Measurements from ENCODE around the gene SEL1L3. TPM values are rescaled to one million over a fixed set of nuclear protein-coding genes. Genes with fewer than 3 reads are reported as not detected.

SEL1L3 gene
- total RNA-seq, 3 donors from 2014 or later (not counting 1 experiment from before 2014, with no cell fraction given) = 45.4 to 61.0 (median 45.7) TPM

- WGBS (ENCODE audit: insufficient coverage) = 93% methylated on average over 4 of the region's 4 CpGs
- DNase-seq (no peak), ATAC-seq (no peak)
- Mint-ChIP-seq H3K9me3 (peaks cover 0 to 3% of the 10 kb centered on the region in 2 donors), H3K27me3 (ENCODE audit: low read depth in 2 of 2) (no peaks in the 10 kb centered on the region), H3K36me3 (peaks cover 41% of the 10 kb centered on the region), H3K27ac (no peak overlapping the region), H3K4me3 (no peak overlapping the region), H3K4me1 (peaks cover 4 to 9% of the 10 kb centered on the region in 2 donors)
- intact Hi-C loops (cut with micrococcal nuclease) = no loop called here
- no peak overlapping the region for H3K4me3 ChIP-seq (ENCODE audit: low read length)
- H3K9me3 ChIP-seq (ENCODE audit: control insufficient read depth, insufficient read depth, low read length) = no peaks in the 10 kb centered on the region
- H3K27ac ChIP-seq (ENCODE audit: low read length) = no peak overlapping the region
- no peaks in the 10 kb centered on the region for H3K4me1 ChIP-seq (ENCODE audit: control insufficient read depth, insufficient read depth, low read length)
- no peaks in the 10 kb centered on the region for H3K27me3 ChIP-seq (ENCODE audit: control insufficient read depth, insufficient read depth, low read length)
- peaks cover 65% of the 10 kb centered on the region for H3K36me3 ChIP-seq (ENCODE audit: control insufficient read depth, insufficient read depth, low read length)
- TF ChIP-seq CTCF (IDR thresholded peaks at IDR 0.05) = no peak
Measured at GRCh38 chr4:25779021-25779420, 83.8 kb downstream of the SEL1L3 start.

- Mint-ChIP-seq H3K27me3 (ENCODE audit: low read depth in 2 of 2) (no peaks in the 10 kb centered on the region), H3K36me3 (peaks cover 41% of the 10 kb centered on the region), H3K4me1 (no peaks in the 10 kb centered on the region), H3K4me3 (no peak overlapping the region), H3K9me3 (peaks cover 0 to 3% of the 10 kb centered on the region in 2 donors), H3K27ac (no peak overlapping the region)
- no peak for TF ChIP-seq CTCF (IDR thresholded peaks at IDR 0.05)
- Histone ChIP-seq H3K27me3 (ENCODE audit: control insufficient read depth, insufficient read depth, low read length) (no peaks in the 10 kb centered on the region), H3K27ac (ENCODE audit: low read length) (no peak overlapping the region), H3K4me3 (ENCODE audit: low read length) (no peak overlapping the region), H3K36me3 (ENCODE audit: control insufficient read depth, insufficient read depth, low read length) (peaks cover 68% of the 10 kb centered on the region), H3K9me3 (ENCODE audit: control insufficient read depth, insufficient read depth, low read length) (no peaks in the 10 kb centered on the region), H3K4me1 (ENCODE audit: control insufficient read depth, insufficient read depth, low read length) (no peaks in the 10 kb centered on the region)
- ATAC-seq (no peak), DNase-seq (no peak)
- intact Hi-C loops (cut with micrococcal nuclease) = no loop called here
Measured at GRCh38 chr4:25776795-25777194, 86.0 kb downstream of the SEL1L3 start.

- peaks cover 35% of the 10 kb centered on the region for H3K36me3 Mint-ChIP-seq
- H3K9me3 Mint-ChIP-seq = peaks cover 0 to 3% of the 10 kb centered on the region in 2 donors
- 94% methylated on average over 1 of the region's 2 CpGs for WGBS (ENCODE audit: insufficient coverage)
- no peaks in the 10 kb centered on the region for H3K4me1 Mint-ChIP-seq
- H3K36me3 ChIP-seq (ENCODE audit: control insufficient read depth, insufficient read depth, low read length) = peaks cover 63% of the 10 kb centered on the region
- H3K27me3 Mint-ChIP-seq (ENCODE audit: low read depth in 2 of 2) = no peaks in the 10 kb centered on the region
- no peak overlapping the region for H3K4me3 Mint-ChIP-seq
- no peak overlapping the region for H3K27ac Mint-ChIP-seq
- ATAC-seq (no peak), DNase-seq (no peak)
- no peak overlapping the region for H3K27ac ChIP-seq (ENCODE audit: low read length)
- no peaks in the 10 kb centered on the region for H3K27me3 ChIP-seq (ENCODE audit: control insufficient read depth, insufficient read depth, low read length)
- no peak for TF ChIP-seq CTCF (IDR thresholded peaks at IDR 0.05)
- no peaks in the 10 kb centered on the region for H3K9me3 ChIP-seq (ENCODE audit: control insufficient read depth, insufficient read depth, low read length)
- intact Hi-C loops (cut with micrococcal nuclease) = no loop called here
- no peaks in the 10 kb centered on the region for H3K4me1 ChIP-seq (ENCODE audit: control insufficient read depth, insufficient read depth, low read length)
- H3K4me3 ChIP-seq (ENCODE audit: low read length) = no peak overlapping the region
Measured at GRCh38 chr4:25775166-25775565, 87.6 kb downstream of the SEL1L3 start.

- peaks cover 0 to 3% of the 10 kb centered on the region in 2 donors for H3K9me3 Mint-ChIP-seq
- no peak overlapping the region for H3K27ac ChIP-seq (ENCODE audit: low read length)
- H3K4me3 Mint-ChIP-seq = no peak overlapping the region
- intact Hi-C loops (cut with micrococcal nuclease) = no loop called here
- H3K27me3 ChIP-seq (ENCODE audit: control insufficient read depth, insufficient read depth, low read length) = no peaks in the 10 kb centered on the region
- no peaks in the 10 kb centered on the region for H3K4me1 ChIP-seq (ENCODE audit: control insufficient read depth, insufficient read depth, low read length)
- H3K27ac Mint-ChIP-seq = no peak overlapping the region
- H3K36me3 ChIP-seq (ENCODE audit: control insufficient read depth, insufficient read depth, low read length) = peaks cover 48% of the 10 kb centered on the region
- no peaks in the 10 kb centered on the region for H3K9me3 ChIP-seq (ENCODE audit: control insufficient read depth, insufficient read depth, low read length)
- H3K36me3 Mint-ChIP-seq = peaks cover 20% of the 10 kb centered on the region
- ATAC-seq (no peak), DNase-seq (no peak)
- no peaks in the 10 kb centered on the region for H3K4me1 Mint-ChIP-seq
- TF ChIP-seq CTCF (IDR thresholded peaks at IDR 0.05) = no peak
- WGBS (ENCODE audit: insufficient coverage) = 97% methylated on average over 4 of the region's 4 CpGs
- no peaks in the 10 kb centered on the region for H3K27me3 Mint-ChIP-seq (ENCODE audit: low read depth in 2 of 2)
- H3K4me3 ChIP-seq (ENCODE audit: low read length) = no peak overlapping the region
Measured at GRCh38 chr4:25773358-25773757, 89.4 kb downstream of the SEL1L3 start.

Measured in natural killer cell (primary cell).